Progenitor cell of endocrine pancreas (in vitro differentiated cells): Measurements from ENCODE around the gene MICALL1. TPM values are rescaled to one million over a fixed set of nuclear protein-coding genes. Genes with fewer than 3 reads are reported as not detected.

Experiments
- DNase-seq: peaks from one replicate; pipeline ENCODE4 v3.0.0; 2021; ENCODE audit warnings: low spot score; ENCODE audit not compliant: unreplicated experiment
- H3K27ac Mint-ChIP-seq: 2 replicates; pipeline ENCODE4 v1.8.0; 2021; ENCODE audit warnings: mild to moderate bottlenecking, moderate library complexity, mixed read lengths
- H3K27me3 Mint-ChIP-seq: 2 replicates; pipeline ENCODE4 v1.8.0; 2021; ENCODE audit warnings: mixed read lengths
- H3K36me3 Mint-ChIP-seq: 2 replicates; pipeline ENCODE4 v1.8.0; 2022; ENCODE audit warnings: mixed read lengths; ENCODE audit not compliant: insufficient read depth
- H3K4me1 Mint-ChIP-seq: 2 replicates; pipeline ENCODE4 v1.8.0; 2021; ENCODE audit warnings: low read depth, mixed read lengths
- H3K4me3 Mint-ChIP-seq: 2 replicates; pipeline ENCODE4 v1.8.0; 2021; ENCODE audit warnings: low read depth, mild to moderate bottlenecking, moderate library complexity, mixed read lengths
- H3K9me3 Mint-ChIP-seq: 2 replicates; pipeline ENCODE4 v1.8.0; 2021; ENCODE audit warnings: low read depth, mixed read lengths
- total RNA-seq: library from RNA; stranded (reverse); gene quantifications from 2 replicates; pipeline ENCODE4 v1.2.1, GENCODE V29; 2021
- TF ChIP-seq, protein P1 (sequence below): fragments of 200-600 bp; sonication (generic); IDR thresholded peaks from one replicate; pipeline ENCODE4 v1.5.0; 2021; ENCODE audit warnings: antibody characterized with exemption, mild to moderate bottlenecking; ENCODE audit not compliant: unreplicated experiment

Gene MICALL1
- total RNA-seq, 1 donor from 2014 or later = 42.8 TPM

DNA sequence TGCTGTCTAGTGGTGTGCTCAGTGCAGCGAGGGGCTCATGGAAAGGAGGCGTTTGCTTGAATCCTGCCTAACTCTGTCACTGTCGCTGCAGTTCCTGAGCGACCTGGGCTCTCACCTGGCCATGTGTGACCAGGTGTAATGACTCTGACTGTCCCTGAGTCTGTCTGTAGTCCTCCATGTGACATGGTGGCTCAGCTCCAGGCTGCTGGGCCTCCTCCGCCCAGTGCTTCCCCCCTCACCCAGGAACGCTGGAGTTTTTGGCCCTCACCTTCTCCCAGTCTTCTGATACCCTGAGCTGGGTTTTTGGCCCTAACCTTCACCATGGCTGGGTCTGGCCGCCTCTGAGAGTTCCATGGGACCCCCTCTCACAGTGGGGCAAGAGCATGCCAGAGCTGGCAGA, 20.3 kb downstream of the MICALL1 start:
- Mint-ChIP-seq H3K4me3 (no peak overlapping the region), H3K9me3 (no peaks in the 10 kb centered on the region), H3K4me1 (peaks cover 7% of the 10 kb centered on the region), H3K36me3 (peaks cover 13% of the 10 kb centered on the region), H3K27me3 (no peaks in the 10 kb centered on the region), H3K27ac (no peak overlapping the region)
- TF ChIP-seq, protein P1, sequence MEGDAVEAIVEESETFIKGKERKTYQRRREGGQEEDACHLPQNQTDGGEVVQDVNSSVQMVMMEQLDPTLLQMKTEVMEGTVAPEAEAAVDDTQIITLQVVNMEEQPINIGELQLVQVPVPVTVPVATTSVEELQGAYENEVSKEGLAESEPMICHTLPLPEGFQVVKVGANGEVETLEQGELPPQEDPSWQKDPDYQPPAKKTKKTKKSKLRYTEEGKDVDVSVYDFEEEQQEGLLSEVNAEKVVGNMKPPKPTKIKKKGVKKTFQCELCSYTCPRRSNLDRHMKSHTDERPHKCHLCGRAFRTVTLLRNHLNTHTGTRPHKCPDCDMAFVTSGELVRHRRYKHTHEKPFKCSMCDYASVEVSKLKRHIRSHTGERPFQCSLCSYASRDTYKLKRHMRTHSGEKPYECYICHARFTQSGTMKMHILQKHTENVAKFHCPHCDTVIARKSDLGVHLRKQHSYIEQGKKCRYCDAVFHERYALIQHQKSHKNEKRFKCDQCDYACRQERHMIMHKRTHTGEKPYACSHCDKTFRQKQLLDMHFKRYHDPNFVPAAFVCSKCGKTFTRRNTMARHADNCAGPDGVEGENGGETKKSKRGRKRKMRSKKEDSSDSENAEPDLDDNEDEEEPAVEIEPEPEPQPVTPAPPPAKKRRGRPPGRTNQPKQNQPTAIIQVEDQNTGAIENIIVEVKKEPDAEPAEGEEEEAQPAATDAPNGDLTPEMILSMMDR = no peak
- DNase-seq = no peak

DNA sequence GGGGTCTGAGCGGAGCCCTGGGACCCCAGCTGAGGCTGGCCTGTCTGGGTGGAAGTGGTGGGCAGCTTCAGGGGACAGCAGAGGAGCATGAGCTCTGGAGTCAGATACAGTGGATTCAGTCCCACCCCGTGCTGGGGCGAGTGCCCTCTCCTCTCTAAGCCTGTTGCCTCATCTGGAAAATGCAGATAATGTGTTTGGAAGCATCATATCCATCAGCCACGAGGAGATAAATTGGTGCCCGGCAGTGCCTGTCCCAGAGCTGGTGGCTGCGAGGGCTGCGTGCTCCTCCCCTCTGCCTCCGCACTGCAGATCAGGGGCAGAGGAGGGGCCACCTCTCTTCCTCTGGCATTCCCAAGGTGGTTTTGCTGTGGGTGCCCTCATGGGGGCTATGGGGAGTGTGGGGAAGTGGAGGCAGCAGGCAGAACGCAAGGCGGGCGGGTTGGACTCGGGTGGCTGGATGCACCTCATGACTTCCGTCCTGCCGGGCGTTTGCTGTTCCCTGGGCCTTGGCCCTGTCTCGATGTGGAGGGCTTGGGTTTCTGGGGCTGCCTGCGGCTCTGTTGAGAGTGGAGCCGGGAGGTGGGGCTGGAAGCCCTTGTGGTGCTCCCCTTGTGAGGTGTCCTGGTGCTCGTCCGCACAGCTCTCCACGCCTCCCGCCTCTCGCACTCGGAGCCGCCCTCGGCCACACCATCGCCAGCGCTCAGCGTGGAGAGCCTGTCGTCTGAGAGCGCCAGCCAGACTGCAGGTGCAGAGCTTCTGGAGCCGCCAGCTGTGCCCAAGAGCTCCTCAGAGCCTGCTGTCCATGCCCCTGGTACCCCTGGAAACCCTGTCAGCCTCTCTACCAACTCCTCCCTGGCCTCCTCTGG, 20.9 kb downstream of the MICALL1 start:
- H3K4me1 Mint-ChIP-seq = peaks cover 7% of the 10 kb centered on the region
- no peak overlapping the region for H3K4me3 Mint-ChIP-seq
- H3K27ac Mint-ChIP-seq = no peak overlapping the region
- no peaks in the 10 kb centered on the region for H3K27me3 Mint-ChIP-seq
- H3K36me3 Mint-ChIP-seq = peaks cover 11% of the 10 kb centered on the region
- TF ChIP-seq, protein P1 = no peak
- no peak for DNase-seq
- no peaks in the 10 kb centered on the region for H3K9me3 Mint-ChIP-seq

GRCh38 chr22:37927637-37927936, 21.5 kb downstream of the MICALL1 start:
- TF ChIP-seq, protein P1 = no peak
- Mint-ChIP-seq H3K9me3 (no peaks in the 10 kb centered on the region), H3K36me3 (peaks cover 11% of the 10 kb centered on the region), H3K27ac (no peak overlapping the region), H3K27me3 (no peaks in the 10 kb centered on the region), H3K4me3 (no peak overlapping the region), H3K4me1 (peaks cover 7% of the 10 kb centered on the region)
- no peak for DNase-seq

DNA sequence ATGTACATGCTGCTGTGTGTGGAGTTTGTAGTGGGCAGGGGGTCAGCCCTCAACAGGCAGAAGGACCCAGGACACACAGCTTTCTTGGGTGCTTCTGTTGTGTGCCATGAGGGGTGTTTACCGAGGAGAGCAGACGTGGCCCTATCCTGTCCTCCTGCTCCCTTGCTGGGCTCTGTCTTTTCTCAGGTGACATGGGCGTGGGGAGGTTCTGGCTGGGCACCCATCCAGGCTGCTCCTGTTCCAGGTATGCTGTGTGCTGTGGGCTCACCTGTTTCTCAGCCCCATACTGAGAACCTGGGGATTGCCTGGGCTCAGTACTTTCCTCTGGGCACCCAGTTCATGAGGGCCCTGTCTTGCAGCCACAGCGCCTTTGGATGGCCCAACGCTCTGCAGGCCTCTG, 23.3 kb downstream of the MICALL1 start:
- peaks cover 10% of the 10 kb centered on the region for H3K36me3 Mint-ChIP-seq
- no peak for DNase-seq
- H3K27ac Mint-ChIP-seq = no peak overlapping the region
- H3K9me3 Mint-ChIP-seq = no peaks in the 10 kb centered on the region
- no peak overlapping the region for H3K4me3 Mint-ChIP-seq
- H3K4me1 Mint-ChIP-seq = no peaks in the 10 kb centered on the region
- no peaks in the 10 kb centered on the region for H3K27me3 Mint-ChIP-seq
- TF ChIP-seq, protein P1 = no peak

DNA sequence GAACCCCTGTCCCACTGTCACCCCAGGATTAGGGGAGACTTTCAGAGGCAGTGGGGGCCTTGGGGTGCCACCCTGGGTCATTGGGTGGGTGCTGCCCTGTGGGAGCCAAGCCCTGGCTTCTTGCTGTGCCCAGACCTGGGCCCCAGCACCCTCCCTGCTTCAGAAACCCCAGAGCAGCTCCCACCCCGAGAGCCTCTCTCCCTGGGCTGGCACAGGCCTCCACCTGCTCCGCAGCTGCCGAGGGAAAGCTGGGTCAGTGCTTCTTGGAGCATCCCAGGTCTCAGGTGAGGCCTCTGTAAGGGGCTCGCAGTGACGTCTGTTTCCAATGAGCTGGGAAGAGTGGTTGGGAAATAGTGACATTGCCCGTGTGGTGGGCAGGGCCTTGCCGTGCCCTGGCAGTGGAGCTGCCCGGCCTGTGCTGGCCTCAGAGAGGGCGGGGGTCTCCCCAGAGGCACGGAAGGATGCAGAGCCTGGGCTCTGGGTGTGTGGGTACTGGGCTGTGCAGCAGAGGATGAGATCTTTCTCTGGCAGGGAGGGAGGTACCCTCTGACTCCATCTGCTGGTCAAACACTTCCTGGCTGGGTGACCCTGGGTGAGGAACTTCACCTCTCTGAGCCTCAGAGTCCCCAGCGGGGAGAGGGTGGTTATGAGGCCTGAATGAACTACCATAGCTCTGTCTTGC, 24.3 kb downstream of the MICALL1 start:
- no peak for DNase-seq
- H3K36me3 Mint-ChIP-seq = peaks cover 10% of the 10 kb centered on the region
- no peaks in the 10 kb centered on the region for H3K4me1 Mint-ChIP-seq
- H3K4me3 Mint-ChIP-seq = no peak overlapping the region
- H3K9me3 Mint-ChIP-seq = no peaks in the 10 kb centered on the region
- no peak overlapping the region for H3K27ac Mint-ChIP-seq
- TF ChIP-seq, protein P1 = no peak
- no peaks in the 10 kb centered on the region for H3K27me3 Mint-ChIP-seq
